ENCODE data around the gene DDX41. TPM values are rescaled to one million over a fixed set of nuclear protein-coding genes. Genes with fewer than 3 reads are reported as not detected.

DDX41 gene
- total and polyA plus RNA-seq, 2 of the 13 experiments (the other 11 are each of a cell fraction or from before 2014, with no cell fraction given): 62.8 to 105 TPM

GRCh38 chr5:177468685-177469628, 47.8 kb downstream of the DDX41 start:
- POLR2A ChIA-PET: no interaction called here
- in situ Hi-C loops (cut with HindIII; ENCODE audit: extremely low pct_ligation_motif_present, low pct_unique_long_range_greater_than_20kb): loop anchor here (25.0 kb wide), 1 partner anchor 357 kb away; no protein-coding TSS in a partner anchor

More at GRCh38 chr5:177468685-177469628, 47.8 kb downstream of the DDX41 start:
- FAIRE-seq (no peak), DNase-seq (ENCODE audit: low spot score) (peak; percentile 50), ATAC-seq (no peak)
- Histone ChIP-seq H3K27ac (ENCODE audit: extremely low read length, insufficient read depth, low read length) (no peak overlapping the region), H4K20me1 (ENCODE audit: insufficient read depth, low read length) (peaks cover 9% of the 10 kb centered on the region; the same call in 1 of the 2 replicates), H3K4me1 (ENCODE audit: insufficient read depth, low read length) (peaks cover 19% of the 10 kb centered on the region), H3K4me2 (ENCODE audit: low read depth, low read length) (no peak overlapping the region), H3K9ac (ENCODE audit: insufficient read depth, low read depth, low read length) (no peak overlapping the region), H3K27me3 (ENCODE audit: control insufficient read depth in 1 of 2, insufficient read depth in 2 of 2, low read length in 2 of 2) (no peaks in the 10 kb centered on the region), H3K79me2 (ENCODE audit: insufficient read depth, low read length) (peaks cover 3% of the 10 kb centered on the region), H2AFZ (ENCODE audit: low read length) (no peak overlapping the region), H3K36me3 (replicated peaks in 1 of 2; ENCODE audit: control insufficient read depth in 1 of 2, insufficient read depth in 2 of 2, low read length in 2 of 2) (peaks cover 3 to 16% of the 10 kb centered on the region in 2 experiments; a peak in 3 of 5 replicates), H3K9me3 (ENCODE audit: low read length) (no peaks in the 10 kb centered on the region), H3K4me3 (replicated peaks in 1 of 3; ENCODE audit: insufficient read depth in 1 of 3, low read depth in 2 of 3, low read length in 3 of 3) (no peak overlapping the region)
- 88% methylated on average over 9 of the region's 25 CpGs for WGBS (ENCODE audit: low lambda C conversion rate)
- no TSS peak for BruUV-seq (replicated peaks)
- no peak for TF ChIP-seq PREB (CRISPR knock-in tag; IDR thresholded peaks at IDR 0.05)
- TF ChIP-seq ZNF441 (CRISPR knock-in tag; IDR thresholded peaks at IDR 0.05; ENCODE audit: borderline replicate concordance): no peak
- TF ChIP-seq ZNF30 (CRISPR knock-in tag; IDR thresholded peaks at IDR 0.05): no peak
- TF ChIP-seq ZNF740 (CRISPR knock-in tag; IDR thresholded peaks at IDR 0.05): no peak
- no peak for TF ChIP-seq IKZF4 (CRISPR knock-in tag; IDR thresholded peaks at IDR 0.05; ENCODE audit: borderline replicate concordance, low read depth, not compliant biosample characterization)
- peak; percentile 66; the same call in 1 of the 2 replicates for TF ChIP-seq ZBTB33 (CRISPR knock-in tag; IDR thresholded peaks at IDR 0.05)
- TF ChIP-seq RFX1 (IDR thresholded peaks at IDR 0.05): peak; percentile 51
- no peak for TF ChIP-seq SCMH1 (CRISPR knock-in tag; IDR thresholded peaks at IDR 0.05; ENCODE audit: borderline replicate concordance)
- peak; percentile 59 for TF ChIP-seq AGO2 (optimal IDR thresholded peaks at IDR 0.05; ENCODE audit: low read depth, low read length)
- TF ChIP-seq SRY (CRISPR knock-in tag; IDR thresholded peaks at IDR 0.05): no peak
- TF ChIP-seq MIER3 (CRISPR knock-in tag; IDR thresholded peaks at IDR 0.05; ENCODE audit: borderline replicate concordance): no peak
- no peak for TF ChIP-seq IKZF1 (IDR thresholded peaks at IDR 0.05)
- no peak for TF ChIP-seq SNAPC5 (CRISPR knock-in tag; IDR thresholded peaks at IDR 0.05; ENCODE audit: borderline replicate concordance)
- TF ChIP-seq ZFP36L2 (CRISPR knock-in tag; IDR thresholded peaks at IDR 0.05): no peak
- CTCF ChIA-PET (ENCODE audit: low intra/inter-chr PET ratio, low total read pairs): no interaction called here
- intact Hi-C loops (cut with micrococcal nuclease; ENCODE audit: unreplicated experiment): no loop called here

All from HepG2 (cell line).